Right ventricle myocardium superior (tissue), 1 donor: ENCODE data around the gene SLC1A3. TPM values are rescaled to one million over a fixed set of nuclear protein-coding genes. Genes with fewer than 3 reads are reported as not detected.

Source experiments
- ATAC-seq: fragments of 200-7000 bp; cut with Tn5 transposase; one replicate; pipeline ENCODE4 v1.9.1; 2020; ENCODE audit warnings: mild to moderate bottlenecking; ENCODE audit not compliant: poor library complexity
- DNase-seq: peaks from one replicate; pipeline ENCODE4 v3.0.0-alpha.2; 2020
- intact Hi-C: fragments of 100-400 bp; cut with DNase I; formaldehyde crosslinking; loops from one replicate; pipeline ENCODE4 v1.11.2; 2022
- total RNA-seq: library from RNA; stranded (reverse); fragmentation: NEBNext Ultra II Directional; extraction: Animal tissue kit (Norgen Biotek cat#: 25700); gene quantifications from one replicate; pipeline ENCODE4 v1.2.1, GENCODE V29; 2021
- donor health status: DM: no; HTN: yes; CAD: no; lungs with severe emphysema.

The SLC1A3 gene
- total RNA-seq, 1 donor from 2014 or later = 93.8 TPM

- ATAC-seq (peak; percentile 46), DNase-seq (no peak)
- intact Hi-C loops = no loop called here
Observed at GRCh38 chr5:36646507-36647023, 40.2 kb downstream of the SLC1A3 start.

- ATAC-seq (peak; percentile 35), DNase-seq (no peak)
- intact Hi-C loops = no loop called here
Observed at GRCh38 chr5:36647046-36647445, 40.6 kb downstream of the SLC1A3 start.

DNA sequence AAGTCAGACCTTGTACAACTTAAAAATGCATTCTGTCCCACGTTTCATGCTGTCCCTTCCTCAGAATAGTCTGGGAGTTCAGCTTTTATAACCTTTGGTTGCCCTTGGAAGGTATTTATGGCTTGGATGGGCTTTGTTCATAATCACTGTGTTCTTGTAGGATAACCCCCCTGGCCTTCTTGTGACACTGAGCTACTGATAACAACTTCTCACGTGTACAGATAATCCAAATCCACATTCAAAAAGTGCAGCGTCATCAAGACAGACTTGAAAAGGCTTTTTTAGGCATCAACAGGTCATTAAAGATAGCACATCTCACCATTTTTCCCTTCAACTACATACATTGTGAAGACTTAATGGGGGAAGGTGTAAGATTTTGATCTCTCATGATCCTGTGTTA, 42.0 kb downstream of the SLC1A3 start:
- DNase-seq (no peak), ATAC-seq (peak; percentile 47)
- intact Hi-C loops = no loop called here

DNA sequence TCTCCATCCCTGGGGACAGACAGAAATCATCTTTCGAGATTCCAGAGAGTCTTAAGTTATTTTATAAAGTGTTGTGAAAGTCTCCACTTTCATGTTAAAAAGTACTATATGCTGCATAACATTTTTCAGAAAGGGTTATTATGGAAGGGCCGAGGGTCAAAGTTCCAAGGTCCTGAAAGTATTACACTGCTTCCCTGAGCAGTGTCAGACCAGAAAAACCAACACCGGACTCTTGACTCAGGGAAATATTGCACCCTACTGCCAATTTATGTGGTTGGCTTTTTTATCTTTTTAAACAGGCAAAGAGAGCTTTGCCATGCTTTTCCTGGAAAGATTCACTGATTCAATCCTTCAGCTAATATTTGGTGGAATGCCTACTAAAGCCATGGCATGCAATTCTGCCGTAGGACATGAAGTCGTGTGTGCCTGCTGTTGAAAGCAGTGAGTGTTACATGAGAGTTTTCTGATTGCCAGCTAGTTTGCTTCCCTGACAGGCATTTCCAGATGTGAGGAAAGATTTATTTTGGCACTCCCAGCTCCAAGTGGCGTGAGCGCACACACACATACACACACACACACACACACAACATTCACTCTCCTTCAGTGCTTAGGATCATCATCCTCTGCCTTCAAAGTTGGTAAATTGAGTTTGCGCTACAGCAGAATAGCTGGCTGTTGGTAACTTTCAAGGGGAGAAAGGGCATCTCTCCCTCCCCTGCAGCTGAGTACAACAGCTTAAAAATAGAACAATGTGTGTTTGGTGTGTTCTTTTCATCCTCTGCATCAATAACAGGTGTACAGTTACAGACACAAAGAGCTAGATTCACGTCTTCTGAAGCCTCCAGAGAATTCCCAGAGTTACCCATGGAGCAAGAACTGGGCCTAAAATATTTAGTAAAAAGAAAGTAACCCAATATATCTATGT, 45.6 kb downstream of the SLC1A3 start:
- intact Hi-C loops = no loop called here
- DNase-seq = no peak
- ATAC-seq = peak; percentile 76

GRCh38 chr5:36653044-36653705, 46.8 kb downstream of the SLC1A3 start:
- no peak for DNase-seq
- ATAC-seq = no peak
- intact Hi-C loops = no loop called here

DNA sequence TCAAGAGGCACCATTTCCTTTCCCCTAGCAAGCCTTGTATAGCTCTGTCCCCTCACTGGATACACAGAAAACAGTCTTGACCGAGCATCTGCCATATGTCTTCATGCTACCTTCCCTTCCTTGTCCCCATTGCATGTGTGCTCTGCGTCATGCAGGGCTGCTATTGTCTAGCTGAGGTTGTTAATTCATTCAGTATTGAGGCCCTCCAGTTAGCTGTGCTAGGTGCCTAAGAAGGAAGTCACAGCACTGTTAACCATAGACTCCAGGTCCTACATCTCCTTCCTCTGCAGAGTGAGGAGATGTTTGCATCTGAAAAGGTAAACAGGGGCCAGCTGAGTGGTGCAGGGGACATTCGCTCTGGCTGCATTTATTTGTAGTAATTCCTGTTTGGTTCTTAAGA, 48.2 kb downstream of the SLC1A3 start:
- ATAC-seq (no peak), DNase-seq (no peak)
- intact Hi-C loops = no loop called here

GRCh38 chr5:36655161-36655560, 48.8 kb downstream of the SLC1A3 start:
- DNase-seq (no peak), ATAC-seq (peak; percentile 16)
- intact Hi-C loops = no loop called here

- intact Hi-C loops = no loop called here
- ATAC-seq (no peak), DNase-seq (no peak)
Observed at GRCh38 chr5:36656556-36656955, 50.1 kb downstream of the SLC1A3 start.

GRCh38 chr5:36657563-36657995, 51.2 kb downstream of the SLC1A3 start:
- ATAC-seq = peak; percentile 94
- intact Hi-C loops = no loop called here
- peak; percentile 57 for DNase-seq

DNA sequence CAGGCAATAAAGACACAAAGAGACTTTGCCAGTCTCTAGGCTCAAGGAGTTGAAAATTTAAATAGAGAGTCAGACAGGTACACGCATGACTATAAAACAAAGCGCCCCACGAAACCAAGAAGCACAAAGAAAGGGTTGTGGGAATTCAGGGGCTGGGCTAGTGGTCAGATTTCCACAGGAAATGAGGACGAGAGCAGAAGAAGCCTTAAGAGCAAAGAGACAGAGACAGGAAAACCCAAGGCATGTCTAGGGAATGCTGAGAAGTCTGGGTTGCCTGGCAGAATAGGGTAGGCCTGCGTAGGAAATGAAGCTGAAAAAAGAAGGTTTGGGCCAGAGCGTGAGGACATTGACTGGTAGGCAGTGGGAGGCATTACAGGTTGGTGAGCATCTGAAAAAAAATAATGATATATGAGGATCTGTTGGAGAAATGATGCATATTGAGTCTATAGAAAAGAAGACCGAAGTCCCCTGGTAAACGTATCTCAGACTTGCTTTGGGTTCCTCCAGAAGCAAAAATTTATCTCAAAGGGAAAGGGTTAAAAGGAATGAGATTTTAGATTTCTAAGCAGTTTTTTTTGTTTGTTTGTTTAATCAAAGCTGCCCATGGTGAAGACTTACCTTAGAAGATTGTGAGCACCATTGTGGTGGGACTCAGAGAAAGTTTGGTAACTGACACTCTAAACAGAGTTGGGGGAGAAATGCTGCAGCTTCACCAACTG, 51.8 kb downstream of the SLC1A3 start:
- ATAC-seq = no peak

DNA sequence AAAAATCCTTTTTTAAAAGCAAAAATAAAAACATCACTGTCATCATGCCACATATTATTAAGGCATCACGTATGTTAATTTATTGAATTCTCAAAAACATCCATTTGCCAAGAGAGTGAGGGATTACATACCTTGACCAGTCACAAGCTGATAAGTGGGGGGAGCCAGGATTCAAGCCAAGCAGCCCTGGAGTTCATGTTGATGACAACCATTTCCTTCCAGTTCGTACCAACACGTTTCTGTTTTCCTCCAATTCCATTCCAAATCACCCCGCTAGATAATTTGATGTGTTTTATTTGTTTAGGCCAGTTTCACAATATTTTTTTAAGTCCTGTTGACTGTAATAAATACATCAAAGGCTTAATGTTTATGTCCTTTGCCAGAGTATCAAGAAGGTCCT, 53.0 kb downstream of the SLC1A3 start:
- ATAC-seq = no peak
- no peak for DNase-seq
- intact Hi-C loops = no loop called here

More for the DNA sequence above, 51.8 kb downstream of the SLC1A3 start:
- no peak for DNase-seq
- intact Hi-C loops = no loop called here

DNA sequence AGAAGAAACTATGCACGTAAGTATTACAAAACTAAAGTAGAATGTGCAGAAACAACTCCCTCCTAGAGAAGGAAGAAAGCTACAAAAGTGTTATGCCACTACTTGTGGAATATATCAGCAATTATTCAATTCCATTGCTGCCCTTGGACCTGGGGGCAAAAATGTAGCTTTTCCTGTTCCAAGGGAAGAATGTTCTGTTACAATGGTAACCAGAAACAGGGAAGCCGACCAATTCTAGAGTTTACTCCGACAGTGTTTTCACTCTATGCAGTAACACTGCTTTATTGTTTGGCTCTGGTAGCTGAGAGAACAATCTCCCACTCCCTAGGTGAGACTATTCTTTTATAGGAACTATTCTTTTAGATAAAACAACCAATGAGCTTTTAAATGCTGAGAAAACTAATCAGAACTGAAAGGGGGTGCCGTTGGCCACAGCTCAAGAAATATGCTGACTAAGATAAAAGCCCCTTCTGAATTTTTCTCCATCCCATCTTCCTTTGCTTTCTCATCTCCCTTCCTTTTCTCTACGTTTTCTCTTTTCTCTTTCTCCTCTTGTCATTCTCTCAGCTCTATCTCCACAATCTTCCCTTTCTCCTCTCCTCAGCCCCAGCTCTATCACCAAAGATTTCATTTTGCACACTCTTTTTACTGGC, 54.1 kb downstream of the SLC1A3 start:
- DNase-seq = no peak
- no peak for ATAC-seq
- intact Hi-C loops = no loop called here

DNA sequence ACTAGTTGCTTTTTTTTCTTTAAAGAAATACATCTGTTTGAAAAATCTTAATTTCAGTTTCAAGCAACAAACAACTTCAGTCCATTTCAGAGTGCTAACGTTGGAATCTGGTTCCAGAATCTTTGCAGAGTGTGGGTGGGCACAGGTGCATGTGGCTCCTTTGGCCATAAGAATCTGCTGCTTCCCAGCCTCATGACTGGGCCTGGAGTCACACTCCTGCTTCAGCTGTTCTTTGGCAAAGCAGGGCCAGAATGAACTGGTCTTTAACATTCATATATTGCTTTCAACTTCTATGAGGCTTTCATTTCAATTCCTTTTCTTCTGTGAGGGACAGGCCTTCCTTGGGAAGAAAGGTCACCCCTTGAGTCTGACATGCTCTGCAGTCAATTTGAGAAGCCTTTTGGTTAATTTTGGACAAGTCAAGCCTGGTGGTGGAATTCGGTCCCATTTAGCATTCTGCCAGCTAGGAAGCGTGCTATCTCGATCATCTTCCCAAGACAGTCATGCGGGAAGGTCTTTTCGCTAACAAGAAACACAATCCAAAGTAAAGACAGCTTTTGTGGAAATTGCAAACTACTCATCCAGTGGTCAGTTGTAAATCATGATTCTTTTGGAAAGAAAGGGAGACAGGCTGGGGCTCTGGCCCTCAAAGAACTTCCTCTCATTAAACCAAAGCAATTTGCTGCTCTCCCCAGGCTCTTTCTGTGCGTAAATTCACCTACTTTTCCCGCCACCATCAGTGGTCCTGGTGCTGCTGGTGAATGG, 55.2 kb downstream of the SLC1A3 start:
- intact Hi-C loops = no loop called here
- no peak for DNase-seq
- ATAC-seq = no peak

GRCh38 chr5:36662291-36662851, 56.0 kb downstream of the SLC1A3 start:
- intact Hi-C loops = no loop called here
- DNase-seq (no peak), ATAC-seq (no peak)

DNA sequence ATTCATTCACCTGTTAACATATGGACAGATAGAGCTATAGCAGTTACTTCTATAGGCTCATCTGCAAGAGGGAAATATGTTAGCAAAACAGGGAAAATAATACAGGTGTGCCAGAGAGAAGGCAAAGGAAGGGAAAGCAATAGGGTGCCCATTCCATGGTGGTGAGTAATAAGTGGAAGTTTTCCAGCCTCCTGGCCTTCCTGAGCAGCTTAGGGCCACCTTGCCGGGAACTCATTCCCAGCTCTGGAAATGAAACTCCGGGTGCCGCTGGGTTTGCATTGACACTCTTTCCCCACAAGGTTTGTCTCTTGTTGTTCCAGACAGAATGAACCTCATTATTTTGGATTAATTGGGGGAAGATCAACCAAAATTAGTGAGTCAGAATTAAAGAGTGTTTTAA, 58.4 kb downstream of the SLC1A3 start:
- ATAC-seq = no peak
- no peak for DNase-seq
- intact Hi-C loops = no loop called here

GRCh38 chr5:36665628-36666027, 59.2 kb downstream of the SLC1A3 start:
- no peak for DNase-seq
- intact Hi-C loops = no loop called here
- ATAC-seq = no peak

DNA sequence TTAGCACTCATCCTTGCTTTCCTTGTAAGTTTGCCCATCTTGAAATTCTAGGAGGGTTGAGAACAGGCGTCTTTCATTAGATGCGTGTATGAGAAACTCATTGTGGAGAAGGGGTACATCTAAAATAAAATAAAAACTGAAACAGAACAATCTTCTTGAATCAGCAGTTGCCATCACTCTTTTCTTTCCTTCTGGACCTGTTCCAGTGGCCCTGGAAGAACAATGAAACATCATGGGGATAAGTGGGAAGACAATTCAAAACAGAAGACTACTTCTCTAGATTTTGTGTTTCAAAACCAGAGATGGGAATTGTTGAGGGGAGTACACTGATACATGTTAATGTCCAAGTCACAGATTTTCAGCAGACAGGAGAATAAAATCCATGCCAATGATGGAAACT, 59.9 kb downstream of the SLC1A3 start:
- intact Hi-C loops = no loop called here
- DNase-seq (no peak), ATAC-seq (no peak)

GRCh38 chr5:36666986-36667385, 60.6 kb downstream of the SLC1A3 start:
- intact Hi-C loops = no loop called here
- no peak for DNase-seq
- no peak for ATAC-seq
